SW 1271 (cell line): ENCODE measurements around the gene TPP1.
A peak's percentile ranks its signal among the peaks of the same experiment; 100 is the strongest.

Experiments used
- DNase-seq, 2 experiments: peaks; one replicate each; lab custom pipeline; 2025; lab: John Stamatoyannopoulos, UW

TPP1 gene

DNA sequence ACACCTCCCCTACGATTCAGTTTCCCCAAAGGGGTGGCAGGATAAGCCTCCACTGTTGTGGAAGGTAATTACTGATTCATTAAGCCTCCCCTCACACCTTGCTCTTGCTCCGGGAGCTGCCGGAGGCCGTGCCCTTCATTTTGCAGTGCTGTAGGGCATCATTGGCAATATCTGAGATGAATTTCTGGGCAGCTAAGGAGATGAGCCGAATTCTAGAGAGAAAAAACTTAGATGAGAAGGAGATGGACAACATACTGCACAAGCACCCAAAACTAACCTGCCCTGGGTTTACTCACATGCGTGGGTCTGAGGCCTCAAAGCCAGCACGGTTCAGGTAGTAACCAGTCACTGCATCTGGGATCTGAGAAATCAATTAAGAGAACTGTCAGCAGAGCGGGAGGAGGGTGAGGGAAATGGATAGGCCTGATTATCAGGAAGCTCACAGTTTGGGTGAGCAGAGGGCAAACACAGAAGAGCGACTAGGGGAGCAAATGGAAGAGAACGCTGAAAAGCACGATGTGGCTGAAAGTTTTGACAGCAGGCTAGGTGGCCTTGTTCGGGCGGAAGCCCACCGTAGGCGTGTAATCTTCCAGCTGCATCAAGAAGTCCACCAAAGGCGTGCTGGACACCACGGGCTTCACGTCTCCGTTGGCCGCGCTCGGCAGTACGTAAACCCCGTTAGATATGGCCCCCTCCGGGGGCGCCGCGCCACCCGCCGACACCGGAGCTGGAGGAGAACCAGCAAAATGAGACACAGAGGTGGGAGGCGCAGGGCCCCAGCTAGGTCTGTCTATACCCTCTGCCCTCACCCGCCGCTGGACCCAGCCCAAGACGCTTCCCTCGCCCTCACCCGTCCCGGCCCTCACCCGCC lies 7.9 kb downstream of the TPP1 start:
- DNase-seq, result peak in 1 of 2 experiments; percentile 37

DNA sequence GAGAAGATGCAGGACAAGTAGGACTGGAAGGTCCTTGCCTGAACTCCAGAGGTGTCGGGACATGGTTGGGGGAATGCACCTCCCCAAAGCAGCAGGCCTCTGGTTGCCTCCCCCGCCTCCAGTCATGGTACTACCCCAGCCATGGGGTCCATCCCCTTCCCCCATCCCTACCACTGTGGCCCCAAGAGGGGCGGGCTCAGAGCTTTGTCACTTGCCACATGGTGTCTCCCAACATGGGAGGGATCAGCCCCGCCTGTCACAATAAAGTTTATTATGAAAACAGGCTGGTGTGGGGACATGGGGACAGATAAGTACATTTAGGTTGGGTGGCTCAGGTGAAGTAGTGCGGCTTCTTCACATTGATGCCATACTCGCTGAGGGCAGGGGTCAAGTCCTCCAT lies 8.6 kb downstream of the TPP1 start:
- DNase-seq, result no peak

DNA sequence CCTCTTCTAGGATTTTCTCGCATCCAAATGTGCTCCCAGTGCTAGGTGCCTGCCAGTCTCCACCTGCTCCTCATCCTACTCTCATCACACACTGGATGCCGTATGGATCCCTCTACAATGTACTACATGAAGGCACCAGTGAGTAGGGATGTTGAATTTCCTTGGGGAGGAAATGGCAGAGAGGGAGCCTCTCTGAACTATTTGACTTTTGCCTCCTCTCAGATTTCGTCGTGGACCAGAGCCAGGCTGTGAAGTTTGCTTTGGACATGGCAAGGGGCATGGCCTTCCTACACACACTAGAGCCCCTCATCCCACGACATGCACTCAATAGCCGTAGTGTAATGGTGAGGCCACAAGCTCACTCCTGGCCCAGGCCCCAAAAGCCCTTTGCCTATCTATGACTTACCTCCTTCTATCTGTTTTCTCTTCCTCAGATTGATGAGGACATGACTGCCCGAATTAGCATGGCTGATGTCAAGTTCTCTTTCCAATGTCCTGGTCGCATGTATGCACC lies 9.7 kb downstream of the TPP1 start:
- DNase-seq, result no peak

DNA sequence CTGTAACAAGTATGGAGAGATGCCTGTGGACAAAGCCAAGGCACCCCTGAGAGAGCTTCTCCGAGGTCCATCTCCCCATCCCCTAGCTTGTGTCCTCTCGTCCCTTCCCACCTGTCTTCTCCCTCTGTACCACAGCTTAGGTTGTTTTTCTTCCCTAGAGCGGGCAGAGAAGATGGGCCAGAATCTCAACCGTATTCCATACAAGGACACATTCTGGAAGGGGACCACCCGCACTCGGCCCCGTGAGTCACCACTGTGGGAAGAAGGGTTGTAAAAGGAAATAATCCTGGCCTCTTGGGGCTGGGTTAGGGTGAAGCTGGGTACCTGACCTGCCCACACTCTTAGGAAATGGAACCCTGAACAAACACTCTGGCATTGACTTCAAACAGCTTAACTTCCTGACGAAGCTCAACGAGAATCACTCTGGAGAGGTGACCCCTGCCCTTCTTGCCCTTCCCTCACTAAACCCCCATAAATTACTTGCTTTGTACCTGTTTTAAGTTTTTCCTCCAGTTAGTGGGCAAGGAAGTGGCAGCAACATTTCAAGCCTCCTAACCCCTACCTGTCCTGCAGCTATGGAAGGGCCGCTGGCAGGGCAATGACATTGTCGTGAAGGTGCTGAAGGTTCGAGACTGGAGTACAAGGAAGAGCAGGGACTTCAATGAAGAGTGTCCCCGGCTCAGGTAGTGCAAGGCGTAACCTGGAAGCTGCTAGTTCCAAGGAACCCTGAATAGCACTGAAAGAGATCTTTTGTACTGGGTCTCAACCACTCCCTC lies 10.3 kb downstream of the TPP1 start:
- no peak for DNase-seq

DNA sequence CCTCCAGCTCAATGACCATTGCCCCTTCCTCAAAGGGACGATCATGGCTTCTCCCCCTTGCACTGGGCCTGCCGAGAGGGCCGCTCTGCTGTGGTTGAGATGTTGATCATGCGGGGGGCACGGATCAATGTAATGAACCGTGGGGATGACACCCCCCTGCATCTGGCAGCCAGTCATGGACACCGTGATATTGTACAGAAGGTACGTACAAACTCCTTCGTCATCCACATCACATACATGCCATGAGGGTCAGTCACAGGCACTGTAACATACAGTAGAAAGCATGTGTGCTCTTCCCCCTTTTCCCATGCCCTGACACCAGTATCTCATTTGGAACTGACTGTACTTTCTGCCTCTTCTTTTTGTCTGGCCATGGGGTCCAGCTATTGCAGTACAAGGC lies 11.2 kb downstream of the TPP1 start:
- DNase-seq, result no peak

DNA sequence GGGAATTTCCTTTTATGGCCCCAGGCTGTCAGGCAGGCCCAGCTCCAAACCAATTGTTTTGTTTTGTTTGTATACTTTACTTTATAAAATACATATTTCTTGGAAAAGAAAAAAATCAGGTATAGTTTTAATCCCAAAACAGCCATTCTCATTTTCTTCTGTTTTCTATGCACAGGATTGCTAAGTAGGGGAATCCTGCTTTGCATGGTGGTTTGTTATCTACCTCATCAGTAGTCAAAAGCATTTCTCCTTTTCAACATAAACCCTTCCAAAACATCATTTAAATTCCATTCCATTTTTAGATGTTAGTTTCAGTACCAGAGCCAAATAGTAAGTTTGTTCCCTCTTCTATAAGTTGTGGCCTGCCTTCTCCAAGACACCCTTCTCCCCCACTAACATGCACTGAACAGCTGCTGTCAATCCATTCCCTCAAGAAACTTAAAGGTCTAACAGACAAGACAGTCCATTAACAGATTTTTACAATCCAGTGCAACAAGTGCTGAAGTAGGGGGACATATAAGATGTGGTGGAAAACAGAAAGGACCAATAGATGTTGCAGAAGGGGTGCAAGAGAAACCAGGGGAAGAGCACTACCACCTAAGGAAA lies 11.9 kb downstream of the TPP1 start:
- DNase-seq, result no peak

DNA sequence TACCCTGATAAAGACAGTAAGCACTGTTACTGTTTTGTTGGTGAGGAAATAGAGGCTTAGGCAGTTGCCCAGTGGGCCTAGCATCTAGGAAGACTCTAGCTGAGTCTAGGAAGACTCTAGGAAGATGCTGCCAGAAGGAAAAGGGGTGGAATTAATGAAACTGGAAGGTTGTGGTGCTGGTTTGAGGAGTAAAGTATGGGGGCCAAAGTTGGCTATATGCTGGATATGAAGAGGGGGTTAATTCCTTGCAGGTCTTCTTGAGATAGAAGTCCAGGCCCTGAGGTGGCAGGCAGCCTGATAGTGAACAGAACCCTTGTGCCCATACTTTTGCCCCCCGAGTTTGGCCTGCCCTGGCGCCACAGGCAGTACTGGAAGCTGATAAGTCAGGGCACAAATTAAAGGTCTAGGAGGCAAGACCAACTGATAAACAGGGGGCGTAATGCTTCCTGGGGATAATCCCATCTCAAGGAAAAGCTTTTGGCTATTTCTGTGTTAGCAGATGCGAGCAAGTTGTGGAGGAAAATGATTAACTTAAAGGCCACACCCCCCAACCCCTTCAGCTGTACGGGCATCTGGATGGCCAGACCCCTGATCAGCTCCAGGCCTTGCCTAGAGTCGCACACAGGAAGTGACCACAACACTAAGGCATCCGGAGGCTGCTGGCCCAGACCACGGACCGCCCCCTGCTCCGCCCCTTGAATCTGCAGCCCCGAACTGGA lies 12.6 kb downstream of the TPP1 start:
- peak; percentile 83 to 93 for DNase-seq

DNA sequence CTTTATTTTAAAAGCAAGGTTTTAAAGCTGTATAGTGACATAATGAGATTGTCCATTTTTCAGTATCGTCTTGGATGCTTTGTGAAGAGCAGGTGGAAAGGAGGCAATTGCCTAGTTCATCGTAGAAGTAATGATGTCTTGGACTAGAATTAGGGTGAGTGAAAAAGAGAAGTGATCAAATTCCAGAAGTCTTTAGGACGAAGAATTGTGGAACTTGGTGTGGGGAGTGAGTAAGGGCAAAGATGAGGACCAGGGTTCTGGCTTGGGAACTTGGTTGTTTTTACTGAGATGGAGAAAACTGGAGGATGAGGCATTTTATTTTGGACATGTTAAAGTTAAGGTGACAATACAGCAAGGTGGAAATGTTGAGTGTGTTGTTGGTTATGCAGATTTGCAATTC lies 14.4 kb downstream of the TPP1 start:
- DNase-seq, result no peak

DNA sequence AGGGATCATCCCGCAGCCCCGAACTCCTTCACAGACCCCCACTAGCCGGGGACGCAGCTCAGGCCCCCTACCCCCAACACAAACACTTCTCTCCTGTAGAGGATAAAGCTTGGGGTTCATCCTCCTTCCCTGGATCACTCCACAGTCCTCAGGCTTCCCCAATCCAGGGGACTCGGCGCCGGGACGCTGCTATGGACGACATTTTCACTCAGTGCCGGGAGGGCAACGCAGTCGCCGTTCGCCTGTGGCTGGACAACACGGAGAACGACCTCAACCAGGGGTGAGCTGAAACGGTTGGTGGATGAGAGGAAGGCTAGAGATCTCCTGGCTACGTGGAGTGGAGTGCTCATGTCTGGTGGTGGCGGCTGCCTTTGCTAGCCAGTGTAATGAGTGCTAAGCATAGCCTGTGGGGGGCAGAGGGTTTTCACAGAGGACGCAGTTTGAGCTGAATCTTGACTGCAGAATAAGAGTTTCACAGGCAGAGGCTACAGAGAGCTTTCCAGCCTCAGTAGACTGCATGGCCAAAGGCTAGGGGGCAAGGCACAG lies 15.1 kb downstream of the TPP1 start:
- peak in 1 of 2 experiments; percentile 49 for DNase-seq

DNA sequence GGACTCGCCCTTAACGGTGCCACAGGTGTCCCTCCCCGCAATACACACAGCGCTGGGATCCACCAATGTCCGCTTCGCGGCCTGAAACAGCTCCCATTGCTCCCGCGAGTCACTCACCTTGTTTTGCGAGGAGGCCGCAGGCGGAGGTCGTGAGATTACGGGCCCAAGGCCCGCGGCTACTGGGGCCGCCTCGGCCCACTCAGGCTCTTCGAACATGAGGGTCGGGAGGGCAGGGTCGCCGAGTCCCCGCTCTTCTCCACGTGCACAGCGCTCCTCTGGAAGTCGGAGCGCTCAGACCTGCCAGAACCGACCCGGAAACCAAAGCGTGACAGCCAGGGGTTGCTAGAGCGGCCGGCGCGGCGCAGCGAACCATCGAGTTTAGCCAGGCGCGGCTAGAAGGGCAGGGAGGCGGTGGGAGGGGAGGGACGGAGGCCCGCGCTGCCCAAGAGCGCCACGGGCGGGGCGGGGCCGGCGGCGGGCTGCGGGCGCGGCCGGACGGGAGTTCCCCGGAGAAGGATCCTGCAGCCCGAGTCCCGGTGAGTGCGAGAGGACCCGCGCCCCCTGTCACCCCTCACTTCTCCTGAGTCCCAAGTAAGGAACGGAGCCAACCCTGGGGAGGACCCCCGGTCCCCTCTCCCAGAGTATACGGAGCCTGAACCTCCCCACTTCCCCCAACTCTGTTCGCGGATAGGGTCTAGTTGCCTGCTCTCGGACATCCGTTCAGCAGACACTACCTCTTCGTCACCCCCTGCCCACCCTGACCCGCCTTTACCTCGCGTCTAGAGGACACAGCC lies 15.7 kb downstream of the TPP1 start, which contains the start of the genes ILK and RRP8:
TSS of gene ILK (plus strand) at position 488 of the 794 bp plus-strand sequence. CDS start 498 bp downstream, outside the sequence.
TSS of gene RRP8 (minus strand) at position 330 of the 794 bp plus-strand sequence. CDS start at position 216, 114 bp downstream.
- DNase-seq, result peak; percentile 74 to 85

DNA sequence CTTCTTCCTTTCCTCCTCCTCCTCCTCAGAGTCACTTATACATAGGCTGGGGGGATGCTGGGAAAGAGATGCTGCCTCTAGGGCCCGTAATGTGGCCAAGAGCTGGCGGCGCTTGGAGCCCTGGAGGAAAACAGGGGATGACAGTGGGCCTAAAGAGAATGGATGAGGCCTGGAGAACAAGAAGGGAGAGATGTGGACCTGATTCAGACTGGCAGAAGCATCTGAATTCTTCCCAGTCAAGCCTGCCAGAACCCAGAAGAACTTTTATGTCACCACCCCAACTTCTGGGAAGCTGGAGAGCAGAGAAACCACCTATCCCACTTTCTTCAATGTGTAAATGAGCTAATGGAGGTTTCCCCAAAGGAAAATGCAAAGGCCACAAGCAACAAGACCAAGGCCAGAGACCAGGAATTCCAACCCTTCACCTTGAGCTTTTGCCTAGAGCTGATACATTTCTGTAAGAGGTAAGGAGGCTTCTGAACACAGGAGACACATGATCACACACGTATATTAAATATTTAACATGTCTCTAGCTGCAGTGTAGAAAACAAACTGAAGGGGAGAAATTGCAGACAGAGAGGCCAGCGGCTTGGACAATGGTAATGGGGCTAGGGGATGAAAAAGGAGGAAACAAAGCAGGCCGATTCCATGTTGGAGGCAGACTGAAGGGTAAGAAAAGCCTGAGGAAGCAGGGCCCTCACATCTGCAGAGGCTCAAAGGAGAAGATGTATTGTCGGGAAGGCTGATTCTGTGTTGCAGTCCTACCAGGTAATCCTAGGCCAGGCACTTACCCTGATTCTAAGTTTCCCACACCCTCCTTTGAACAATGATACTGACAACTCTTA lies 16.9 kb downstream of the TPP1 start:
- no peak for DNase-seq

DNA sequence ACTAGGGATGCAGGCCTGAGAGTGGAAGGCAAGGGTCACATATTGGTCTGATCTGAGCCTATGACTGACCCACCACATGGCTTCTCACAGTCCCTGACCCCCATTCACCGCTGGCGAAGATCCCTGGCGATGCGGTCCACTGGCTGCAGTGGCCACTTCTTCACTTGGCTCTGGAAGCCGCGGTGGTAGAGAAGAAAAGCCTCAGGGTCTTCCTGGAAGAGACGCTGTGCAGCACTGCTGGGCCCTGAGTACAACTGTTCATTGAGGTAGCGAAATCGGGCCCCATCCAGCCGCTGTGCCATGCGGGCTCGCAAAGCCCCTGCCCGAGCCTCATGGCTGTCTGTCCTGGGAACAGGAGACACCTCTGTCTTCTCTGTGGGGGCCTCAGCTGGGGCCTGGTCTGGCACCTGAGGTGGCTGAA lies 18.2 kb downstream of the TPP1 start:
- no peak for DNase-seq

DNA sequence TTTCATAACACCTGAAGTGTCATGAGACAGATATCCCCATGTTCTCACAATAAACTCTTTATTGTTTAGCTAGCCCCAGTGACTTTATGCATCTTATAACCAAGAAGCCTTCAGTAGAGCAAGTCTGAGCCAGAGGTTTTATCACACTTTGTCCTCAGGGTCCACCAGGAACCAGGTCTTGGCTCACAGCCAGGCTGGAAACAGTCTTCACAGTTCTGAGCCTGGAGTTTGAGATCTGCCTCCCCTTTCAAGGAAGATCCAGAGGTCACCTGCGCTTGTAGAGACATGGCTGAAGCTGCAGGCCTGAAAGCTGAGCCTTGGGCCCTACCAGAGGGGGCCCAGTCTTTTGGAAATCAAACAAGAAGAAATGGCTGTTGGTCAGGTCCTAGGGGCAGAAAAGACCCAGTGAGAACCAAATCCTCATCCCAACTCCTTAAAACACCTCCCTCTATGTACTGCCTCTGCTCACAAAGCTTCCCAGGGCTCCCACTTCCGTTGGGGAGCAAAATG lies 19.3 kb downstream of the TPP1 start:
- DNase-seq, result no peak

DNA sequence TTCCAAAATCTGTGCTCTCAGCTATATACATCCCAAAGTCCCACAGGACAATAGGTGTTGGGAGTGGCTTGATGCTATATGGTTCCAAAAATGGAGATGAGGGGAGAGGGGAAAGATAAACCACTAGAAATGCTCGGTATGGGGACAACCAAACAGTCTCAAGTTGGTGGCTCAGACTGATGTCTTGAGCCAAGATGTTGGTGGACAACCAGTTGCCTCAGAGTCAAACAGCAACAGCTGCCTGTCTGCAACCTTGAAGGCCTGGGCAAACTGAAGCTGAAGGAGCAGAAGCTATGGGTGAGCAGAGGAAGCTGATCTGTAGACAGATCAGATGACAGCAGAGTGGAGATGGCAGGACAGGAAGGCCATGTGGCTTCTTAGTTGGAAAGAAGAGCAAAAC lies 19.8 kb downstream of the TPP1 start:
- no peak for DNase-seq

DNA sequence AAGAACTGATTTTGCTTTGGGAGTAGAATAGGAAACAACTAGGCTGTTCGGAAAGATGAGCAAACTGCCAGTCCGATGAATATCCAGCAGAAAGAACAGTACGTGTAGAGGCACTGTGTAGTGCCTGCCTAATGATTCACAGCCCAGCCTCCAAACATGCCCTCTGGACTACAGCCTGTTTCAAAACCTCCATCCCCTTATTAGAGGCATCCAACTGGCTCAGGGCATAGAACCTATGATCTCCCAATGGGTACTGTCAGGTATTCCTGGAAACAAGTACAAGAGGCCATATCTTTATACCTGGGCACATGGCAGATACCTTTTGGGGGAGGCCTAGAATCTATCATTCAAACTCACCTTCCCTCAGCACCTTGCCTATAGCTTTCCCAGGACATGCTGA lies 20.7 kb downstream of the TPP1 start:
- no peak for DNase-seq

DNA sequence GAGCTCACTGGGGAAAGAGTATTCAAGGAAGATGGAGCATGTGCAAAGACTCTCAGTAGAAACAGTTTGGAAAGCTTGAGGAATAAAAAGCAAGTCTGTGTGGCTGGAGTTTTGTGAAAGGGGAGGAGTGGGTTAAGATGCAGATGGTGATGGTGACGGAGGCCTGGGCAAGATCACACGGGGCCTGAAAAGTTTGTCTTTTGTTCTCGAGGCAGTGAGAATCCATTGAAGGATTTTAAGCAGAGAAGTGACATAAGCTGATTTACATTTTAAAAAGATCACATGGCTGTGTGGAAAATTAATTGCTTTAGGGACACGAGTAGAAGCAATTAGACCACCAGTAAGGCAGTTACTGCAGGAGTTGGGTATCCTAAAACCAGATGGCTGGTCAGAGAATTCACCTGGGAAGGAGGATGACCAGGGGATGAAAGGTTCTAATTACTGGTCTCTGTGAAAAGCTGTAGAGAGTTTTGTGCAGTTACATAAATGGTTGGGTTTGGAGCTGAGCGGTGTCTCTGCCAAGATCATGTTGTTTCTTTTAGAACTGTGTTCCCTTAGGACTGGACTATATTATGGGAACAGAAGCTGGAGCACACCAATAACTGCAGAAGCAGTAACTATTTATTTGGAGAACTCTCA lies 22.9 kb downstream of the TPP1 start:
- DNase-seq, result no peak

DNA sequence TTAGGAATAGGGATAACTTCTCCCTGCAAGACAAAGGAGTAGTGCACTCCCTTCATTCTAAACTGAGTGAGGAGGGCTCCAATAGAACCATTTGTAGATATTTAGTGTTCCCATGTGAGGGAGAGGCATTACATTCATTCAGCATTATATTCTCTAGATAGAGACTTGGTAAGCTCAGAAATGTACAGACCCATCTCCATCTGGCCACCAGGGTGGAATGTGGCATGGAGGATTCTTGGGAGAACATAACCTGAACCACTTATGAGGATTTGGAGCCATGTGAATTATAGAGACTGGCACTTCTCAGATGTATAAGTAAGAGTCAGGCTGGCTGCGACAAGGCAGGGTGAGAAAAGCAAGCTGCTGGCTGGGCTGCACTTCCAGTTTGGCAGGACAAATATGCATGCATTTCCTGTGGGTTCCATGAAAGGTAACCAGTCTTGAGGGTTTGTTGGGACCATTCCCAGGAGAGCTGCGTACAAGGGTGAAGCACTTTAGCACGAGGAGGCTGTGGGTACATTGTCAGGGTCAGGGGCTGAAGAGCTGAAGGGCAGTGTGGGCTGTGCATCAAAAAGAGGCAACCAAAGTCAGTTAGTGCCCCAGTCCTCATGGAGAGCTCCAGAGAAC lies 25.0 kb downstream of the TPP1 start:
- DNase-seq, result no peak

DNA sequence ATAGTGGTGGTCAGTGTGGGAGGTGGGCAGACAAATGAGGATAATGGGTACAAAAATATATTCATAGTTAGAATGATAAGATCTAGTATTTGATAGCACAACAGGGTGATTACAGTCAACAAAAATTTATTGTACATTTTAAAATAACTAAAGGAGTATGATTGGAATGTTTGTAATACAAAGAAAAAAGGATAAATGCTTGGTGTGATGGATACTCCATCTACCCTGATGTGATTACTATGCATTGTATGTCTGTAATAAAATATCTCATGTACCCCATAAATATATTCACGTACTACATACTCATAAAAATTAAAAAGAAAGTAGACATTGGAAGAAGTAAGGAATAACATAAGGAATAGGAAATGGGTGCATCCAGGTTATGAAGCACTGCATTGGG lies 31.2 kb downstream of the TPP1 start:
- DNase-seq, result no peak
